Mucosa of rectum (tissue), 2 donors: ENCODE measurements around the gene PYROXD2.
"Not testable (repeated sequence)": the region's sequence is repeated elsewhere in the genome, so short reads cannot be mapped to it uniquely, and the experiment has no call there.

Experiments used
- H3K27ac ChIP-seq, 2 donors: one replicate each; pipeline ENCODE4 v1.7.0; 2013; ENCODE audit warnings: inconsistent platforms in 2 of 2, low read depth in 2 of 2, low read length in 2 of 2
- H3K27me3 ChIP-seq, 2 donors: one replicate each; pipeline ENCODE4 v1.7.0; 2013; ENCODE audit warnings: low read length in 2 of 2; ENCODE audit not compliant: control insufficient read depth in 2 of 2, insufficient read depth in 2 of 2
- H3K36me3 ChIP-seq, 2 donors: one replicate each; pipeline ENCODE4 v1.7.0; 2013; ENCODE audit warnings: low read length in 2 of 2; ENCODE audit not compliant: control insufficient read depth in 2 of 2, insufficient read depth in 2 of 2
- H3K4me1 ChIP-seq, 2 donors: one replicate each; pipeline ENCODE4 v1.7.0; 2013; ENCODE audit warnings: low read length in 2 of 2, mild to moderate bottlenecking in 1 of 2; ENCODE audit not compliant: control insufficient read depth in 2 of 2, insufficient read depth in 2 of 2
- H3K4me3 ChIP-seq, 2 donors: one replicate each; pipeline ENCODE4 v1.7.0; 2013; ENCODE audit warnings: low read length in 2 of 2
- H3K9ac ChIP-seq, 2 donors: one replicate each; pipeline ENCODE4 v1.7.0; 2013; ENCODE audit warnings: low read length in 2 of 2, low read depth in 1 of 2, mild to moderate bottlenecking in 1 of 2
- H3K9me3 ChIP-seq, 2 donors: one replicate each; pipeline ENCODE4 v1.7.0; 2013; ENCODE audit warnings: low read length in 2 of 2; ENCODE audit not compliant: control insufficient read depth in 2 of 2
- donor health status: healthy.
- donor health status: Normal muscosa, but diverticular disease.

The PYROXD2 gene

DNA sequence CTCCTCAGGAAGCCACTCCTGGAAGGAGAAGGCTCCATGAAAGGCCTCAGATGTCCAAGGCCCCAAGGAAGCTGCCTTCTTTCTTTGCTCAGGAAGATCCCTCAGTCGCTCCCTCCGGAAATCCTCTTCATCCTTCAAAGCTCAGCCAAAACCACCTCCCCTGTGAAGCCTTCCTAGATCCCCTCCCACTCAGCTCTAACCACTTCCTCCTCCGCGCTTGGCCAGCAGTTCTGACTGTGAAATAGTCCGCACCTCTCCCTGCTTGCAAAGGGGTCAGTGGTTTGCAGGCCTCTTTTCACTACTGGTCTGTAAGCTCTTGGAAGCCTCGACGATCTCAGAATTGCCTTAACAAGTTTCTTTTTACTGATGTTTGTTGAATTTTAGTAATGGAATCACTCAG, 23.9 kb downstream of the PYROXD2 start:
- no peak overlapping the region for H3K4me3 ChIP-seq
- no peaks in the 10 kb centered on the region for H3K27me3 ChIP-seq
- peaks cover 0 to 3% of the 10 kb centered on the region in 2 donors for H3K4me1 ChIP-seq
- no peaks in the 10 kb centered on the region for H3K9me3 ChIP-seq
- H3K27ac ChIP-seq, result no peak overlapping the region
- no peak overlapping the region for H3K9ac ChIP-seq
- peaks cover 3 to 4% of the 10 kb centered on the region in 2 donors for H3K36me3 ChIP-seq

DNA sequence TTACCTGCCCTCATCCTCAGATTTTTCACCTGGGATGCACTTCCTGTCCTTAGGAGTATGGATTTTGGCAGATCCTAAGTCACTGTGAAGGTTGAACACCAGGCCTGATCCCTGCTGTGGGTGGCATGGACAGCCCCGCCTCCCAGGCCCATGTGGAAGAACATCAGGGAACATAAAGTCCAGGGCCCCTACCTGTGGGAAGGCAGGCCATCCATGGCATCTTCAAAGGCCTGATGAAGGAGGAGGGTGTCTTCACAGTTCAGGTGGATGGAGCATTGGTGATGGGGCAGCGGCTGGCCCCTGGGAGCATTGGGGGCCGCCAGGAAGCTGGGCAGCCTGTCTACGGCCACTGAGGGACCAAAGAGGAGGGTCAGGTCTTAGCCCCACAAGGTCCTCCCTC, 24.6 kb downstream of the PYROXD2 start:
- Histone ChIP-seq H3K36me3 (peaks cover 3 to 4% of the 10 kb centered on the region in 2 donors), H3K9me3 (no peaks in the 10 kb centered on the region)

DNA sequence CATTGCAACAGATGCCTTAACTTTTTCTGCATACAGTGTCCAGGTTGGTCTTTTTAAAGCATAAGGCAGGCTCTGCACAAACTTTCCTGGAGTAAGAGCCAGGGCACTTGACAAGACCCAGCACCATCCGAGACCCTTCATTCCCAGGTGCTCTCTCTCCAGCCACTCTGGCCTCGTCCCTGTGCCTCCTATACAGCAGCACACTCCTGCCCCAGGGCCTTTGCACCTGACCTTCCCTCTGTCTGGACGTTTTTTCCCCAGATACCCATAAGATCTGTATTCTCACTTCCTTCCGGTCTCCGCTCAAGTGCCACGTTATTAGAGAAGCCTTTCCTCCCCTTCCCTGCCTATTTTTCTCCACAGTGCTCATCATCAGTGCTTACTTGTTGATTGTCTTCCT, 25.6 kb downstream of the PYROXD2 start:
- Histone ChIP-seq H3K4me1 (peaks cover 0 to 3% of the 10 kb centered on the region in 2 donors), H3K27ac (no peak overlapping the region), H3K9me3 (no peaks in the 10 kb centered on the region), H3K36me3 (peaks cover 3 to 4% of the 10 kb centered on the region in 2 donors), H3K27me3 (no peaks in the 10 kb centered on the region), H3K4me3 (no peak overlapping the region), H3K9ac (no peak overlapping the region)

More for the DNA sequence above, 24.6 kb downstream of the PYROXD2 start:
- no peak overlapping the region for H3K4me3 ChIP-seq
- no peaks in the 10 kb centered on the region for H3K27me3 ChIP-seq
- no peak overlapping the region for H3K27ac ChIP-seq
- no peak overlapping the region for H3K9ac ChIP-seq
- H3K4me1 ChIP-seq, result peaks cover 0 to 3% of the 10 kb centered on the region in 2 donors

DNA sequence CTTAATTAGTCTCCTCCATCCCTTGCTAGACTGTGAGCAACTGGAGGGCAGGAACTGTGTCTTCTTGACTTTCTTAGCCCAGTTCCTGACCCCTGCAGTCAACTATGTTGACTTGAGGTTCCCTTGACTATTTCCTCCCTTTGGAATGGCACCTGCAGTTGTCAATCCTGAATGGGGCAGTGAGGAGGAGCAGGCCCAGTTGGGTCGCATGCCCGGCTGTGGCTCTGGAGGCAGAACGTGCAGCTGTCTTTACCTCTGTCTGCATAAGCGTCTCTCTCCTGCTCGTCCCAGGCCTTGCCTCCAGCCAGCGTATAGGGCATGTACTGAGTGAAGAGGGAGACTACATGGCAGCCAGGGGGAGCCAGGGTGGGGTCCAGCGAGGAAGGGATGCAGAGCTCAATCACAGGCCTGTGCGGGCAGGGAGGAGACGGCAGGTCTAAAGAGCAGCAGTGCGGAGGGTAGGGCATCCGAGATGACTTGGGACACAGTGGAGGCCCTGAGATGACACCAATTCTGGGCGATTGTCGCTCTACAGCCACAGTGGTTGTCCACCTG, 26.8 kb downstream of the PYROXD2 start:
- Histone ChIP-seq H3K9ac (no peak overlapping the region), H3K9me3 (no peaks in the 10 kb centered on the region), H3K4me3 (no peak overlapping the region), H3K27ac (no peak overlapping the region), H3K4me1 (peaks cover 0 to 3% of the 10 kb centered on the region in 2 donors), H3K27me3 (no peaks in the 10 kb centered on the region), H3K36me3 (peaks cover 3 to 4% of the 10 kb centered on the region in 2 donors)

DNA sequence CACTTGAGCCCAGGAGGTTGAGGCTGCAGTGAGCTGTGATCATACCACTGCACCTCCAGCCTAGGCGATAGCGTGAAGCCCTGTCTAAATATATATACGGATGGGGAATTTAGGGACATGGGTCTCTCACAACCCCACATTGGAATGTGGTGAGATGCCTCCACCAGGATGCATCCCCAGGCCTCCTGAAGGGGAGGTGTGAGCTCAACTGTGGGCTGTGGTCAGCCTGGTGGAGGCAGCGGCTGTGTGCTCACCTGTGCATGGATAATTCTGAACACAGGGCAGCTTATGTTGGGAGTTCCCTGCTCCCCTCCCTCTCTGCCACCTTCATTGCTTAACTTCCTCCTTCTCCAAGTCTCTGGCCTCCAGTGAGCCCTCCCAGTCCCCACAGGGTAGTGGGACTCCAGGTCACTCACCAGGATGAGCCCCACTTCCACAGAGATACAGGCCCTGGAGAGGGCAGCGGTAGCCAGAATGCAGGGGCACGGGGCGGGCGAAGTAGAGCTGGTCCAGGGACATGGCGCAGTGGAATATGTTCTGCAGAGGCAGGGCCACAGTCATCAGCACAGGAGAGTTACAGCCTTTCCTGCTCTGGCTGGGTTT, 30.4 kb downstream of the PYROXD2 start:
- Histone ChIP-seq H3K27me3 (no peaks in the 10 kb centered on the region), H3K36me3 (peaks cover 3 to 4% of the 10 kb centered on the region in 2 donors), H3K27ac (no peak overlapping the region), H3K4me3 (no peak overlapping the region), H3K9ac (no peak overlapping the region), H3K9me3 (no peaks in the 10 kb centered on the region), H3K4me1 (no peaks in the 10 kb centered on the region)

DNA sequence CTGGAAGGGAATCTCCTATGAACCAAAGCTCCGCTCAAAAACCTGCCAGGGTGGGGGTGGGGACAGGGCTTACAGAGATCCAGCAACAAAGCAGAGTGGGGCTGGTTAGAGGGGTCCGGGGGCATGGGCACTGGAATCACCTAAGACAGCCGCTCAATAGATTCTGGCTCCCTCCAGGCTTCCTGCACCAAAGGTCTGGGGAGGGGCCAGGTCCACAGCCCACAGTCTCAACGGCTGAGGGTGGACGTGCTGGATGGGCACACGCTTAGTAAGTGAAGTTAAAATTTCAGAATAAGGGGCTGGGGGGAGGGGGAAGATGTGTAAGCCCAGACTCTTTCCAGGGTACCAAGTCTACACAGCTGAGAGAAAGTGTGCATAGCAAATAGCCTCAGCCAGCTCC, 31.1 kb downstream of the PYROXD2 start:
- Histone ChIP-seq H3K36me3 (peaks cover 3 to 4% of the 10 kb centered on the region in 2 donors), H3K9ac (no peak overlapping the region), H3K27ac (no peak overlapping the region), H3K4me3 (no peak overlapping the region), H3K27me3 (no peaks in the 10 kb centered on the region), H3K4me1 (no peaks in the 10 kb centered on the region), H3K9me3 (no peaks in the 10 kb centered on the region)

DNA sequence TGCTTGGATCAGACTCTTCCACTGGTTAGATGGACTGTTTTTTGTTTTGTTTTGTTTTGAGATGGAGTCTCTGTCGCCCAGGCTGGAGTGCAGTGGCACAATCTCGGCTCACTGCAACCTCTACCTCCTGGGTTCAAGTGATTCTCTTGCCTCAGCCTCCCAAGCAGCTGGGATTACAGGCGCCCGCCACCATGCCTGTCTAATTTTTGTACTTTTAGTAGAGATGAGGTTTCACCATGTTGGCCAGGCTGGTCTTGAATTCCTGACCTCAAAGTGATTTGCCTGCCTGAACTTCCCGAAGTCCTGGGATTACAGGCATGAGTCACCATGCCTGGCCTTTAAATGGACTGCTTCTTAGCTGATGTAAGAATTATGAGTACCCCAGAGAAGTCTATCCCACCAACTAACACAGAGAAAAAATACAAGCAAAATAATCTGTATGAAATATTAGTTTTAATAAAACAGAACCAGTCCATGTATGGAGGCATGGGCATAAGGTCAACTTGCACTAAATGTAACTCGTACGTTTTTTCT, 31.8 kb downstream of the PYROXD2 start:
- H3K9me3 ChIP-seq, H3K27me3 ChIP-seq, H3K9ac ChIP-seq, H3K4me3 ChIP-seq, H3K4me1 ChIP-seq, H3K27ac ChIP-seq, H3K36me3 ChIP-seq: not testable (repeated sequence)

DNA sequence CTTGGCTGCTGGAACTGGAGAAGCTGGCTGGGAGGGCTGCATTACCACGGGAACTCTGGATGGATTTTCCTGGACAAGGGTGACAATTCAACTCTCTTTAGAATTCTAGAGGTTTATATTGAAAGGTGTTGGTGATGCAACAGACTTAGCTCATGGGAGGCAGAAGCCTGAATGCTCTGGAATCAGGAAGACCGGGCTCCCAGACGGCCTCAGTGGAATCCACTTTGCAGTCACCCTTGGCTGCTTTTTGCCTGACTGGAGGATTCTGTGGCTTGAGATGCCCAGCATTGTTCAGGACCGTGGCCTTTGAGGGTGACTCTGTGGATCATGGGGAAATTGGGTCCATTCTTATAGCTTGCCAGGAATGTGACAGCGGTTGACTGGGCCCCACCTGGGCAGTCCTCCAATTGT, 32.3 kb downstream of the PYROXD2 start:
- no peaks in the 10 kb centered on the region for H3K4me1 ChIP-seq
- no peaks in the 10 kb centered on the region for H3K27me3 ChIP-seq
- no peak overlapping the region for H3K9ac ChIP-seq
- peaks cover 3 to 4% of the 10 kb centered on the region in 2 donors for H3K36me3 ChIP-seq
- no peaks in the 10 kb centered on the region for H3K9me3 ChIP-seq
- no peak overlapping the region for H3K4me3 ChIP-seq
- no peak overlapping the region for H3K27ac ChIP-seq

DNA sequence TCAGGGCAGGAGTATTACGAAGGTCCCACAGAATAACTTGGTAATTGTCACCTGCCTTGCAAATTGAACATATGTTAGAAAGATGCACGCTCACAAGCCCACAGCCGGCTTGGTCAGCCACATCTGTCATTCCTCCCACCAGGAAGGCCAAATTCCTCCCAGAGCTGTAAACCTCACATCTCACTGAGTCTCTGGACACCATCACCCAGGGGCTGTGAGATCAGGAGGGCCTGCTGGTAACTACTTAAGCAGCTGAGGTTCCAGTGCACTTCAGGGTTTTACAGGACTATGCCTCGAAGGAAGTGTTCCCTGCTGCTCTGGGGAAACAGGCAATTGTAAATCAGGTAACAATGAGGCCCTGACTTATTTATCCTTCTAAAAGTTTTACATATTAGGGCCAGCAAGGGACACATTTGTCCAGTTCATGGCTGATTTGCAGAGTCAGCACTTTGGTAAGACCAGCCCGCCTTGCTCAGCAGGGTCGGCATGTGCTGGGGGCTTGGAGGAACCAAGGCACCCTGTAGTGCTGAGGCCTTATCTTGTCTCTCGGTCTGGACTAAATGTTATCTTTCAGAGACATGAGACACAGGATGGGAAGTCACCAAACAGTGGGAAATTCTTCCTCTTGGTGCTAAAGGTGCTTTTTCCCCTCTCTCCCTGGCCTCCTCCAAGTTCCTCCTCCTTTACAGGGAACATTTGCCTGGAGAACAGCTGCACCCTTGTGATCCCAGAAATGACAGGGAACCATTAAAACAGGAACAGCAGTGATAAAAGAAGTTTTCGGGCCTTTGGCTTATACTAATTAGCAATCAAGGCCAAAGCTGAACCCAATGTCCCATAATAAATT, 34.3 kb downstream of the PYROXD2 start:
- no peak overlapping the region for H3K9ac ChIP-seq
- no peaks in the 10 kb centered on the region for H3K9me3 ChIP-seq
- H3K4me3 ChIP-seq, result no peak overlapping the region
- no peaks in the 10 kb centered on the region for H3K36me3 ChIP-seq
- H3K27me3 ChIP-seq, result no peaks in the 10 kb centered on the region
- no peak overlapping the region for H3K27ac ChIP-seq
- no peaks in the 10 kb centered on the region for H3K4me1 ChIP-seq

DNA sequence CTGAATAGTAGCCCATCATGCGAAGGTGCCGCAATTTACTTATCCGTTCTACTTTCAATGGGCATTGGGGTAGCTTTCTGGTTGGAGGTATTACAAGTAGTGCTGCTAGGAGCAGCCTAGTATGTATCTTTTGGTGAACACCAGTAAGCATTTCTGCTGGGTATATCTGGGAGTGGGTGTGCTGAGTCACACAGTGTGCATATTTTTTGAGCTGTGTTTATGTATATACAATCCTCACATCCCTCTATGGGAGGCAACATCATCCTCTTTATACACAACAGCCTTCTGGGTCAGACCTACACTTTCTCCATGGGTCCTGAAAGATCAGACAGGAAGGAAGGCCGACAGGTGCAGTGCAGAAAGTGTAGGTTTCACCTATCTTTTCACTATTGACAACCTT, 36.3 kb downstream of the PYROXD2 start:
- Histone ChIP-seq H3K4me1 (no peaks in the 10 kb centered on the region), H3K27ac (no peak overlapping the region), H3K27me3 (no peaks in the 10 kb centered on the region), H3K9me3 (no peaks in the 10 kb centered on the region), H3K36me3 (no peaks in the 10 kb centered on the region), H3K4me3 (no peak overlapping the region), H3K9ac (no peak overlapping the region)
